Stimulated activated CD8-positive, alpha-beta memory T cell treated with anti-CD3 and anti-CD28 coated beads, Interleukin-12 subunit alpha, Interleukin-12 subunit beta, amount 100 ng/mL, for 24 hours (primary cell): Measurements from ENCODE around the gene PIK3AP1.
A peak's percentile ranks its signal among the peaks of the same experiment; 100 is the strongest.
"Not testable (repeated sequence)": the region's sequence is repeated elsewhere in the genome, so short reads cannot be mapped to it uniquely, and the experiment has no call there.

ENCODE experiments used
- DNase-seq: peaks from one replicate; pipeline ENCODE4 v3.0.0-alpha.2; 2020; ENCODE audit errors: extremely low read depth

PIK3AP1 gene, protein sequence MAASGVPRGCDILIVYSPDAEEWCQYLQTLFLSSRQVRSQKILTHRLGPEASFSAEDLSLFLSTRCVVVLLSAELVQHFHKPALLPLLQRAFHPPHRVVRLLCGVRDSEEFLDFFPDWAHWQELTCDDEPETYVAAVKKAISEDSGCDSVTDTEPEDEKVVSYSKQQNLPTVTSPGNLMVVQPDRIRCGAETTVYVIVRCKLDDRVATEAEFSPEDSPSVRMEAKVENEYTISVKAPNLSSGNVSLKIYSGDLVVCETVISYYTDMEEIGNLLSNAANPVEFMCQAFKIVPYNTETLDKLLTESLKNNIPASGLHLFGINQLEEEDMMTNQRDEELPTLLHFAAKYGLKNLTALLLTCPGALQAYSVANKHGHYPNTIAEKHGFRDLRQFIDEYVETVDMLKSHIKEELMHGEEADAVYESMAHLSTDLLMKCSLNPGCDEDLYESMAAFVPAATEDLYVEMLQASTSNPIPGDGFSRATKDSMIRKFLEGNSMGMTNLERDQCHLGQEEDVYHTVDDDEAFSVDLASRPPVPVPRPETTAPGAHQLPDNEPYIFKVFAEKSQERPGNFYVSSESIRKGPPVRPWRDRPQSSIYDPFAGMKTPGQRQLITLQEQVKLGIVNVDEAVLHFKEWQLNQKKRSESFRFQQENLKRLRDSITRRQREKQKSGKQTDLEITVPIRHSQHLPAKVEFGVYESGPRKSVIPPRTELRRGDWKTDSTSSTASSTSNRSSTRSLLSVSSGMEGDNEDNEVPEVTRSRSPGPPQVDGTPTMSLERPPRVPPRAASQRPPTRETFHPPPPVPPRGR

DNA sequence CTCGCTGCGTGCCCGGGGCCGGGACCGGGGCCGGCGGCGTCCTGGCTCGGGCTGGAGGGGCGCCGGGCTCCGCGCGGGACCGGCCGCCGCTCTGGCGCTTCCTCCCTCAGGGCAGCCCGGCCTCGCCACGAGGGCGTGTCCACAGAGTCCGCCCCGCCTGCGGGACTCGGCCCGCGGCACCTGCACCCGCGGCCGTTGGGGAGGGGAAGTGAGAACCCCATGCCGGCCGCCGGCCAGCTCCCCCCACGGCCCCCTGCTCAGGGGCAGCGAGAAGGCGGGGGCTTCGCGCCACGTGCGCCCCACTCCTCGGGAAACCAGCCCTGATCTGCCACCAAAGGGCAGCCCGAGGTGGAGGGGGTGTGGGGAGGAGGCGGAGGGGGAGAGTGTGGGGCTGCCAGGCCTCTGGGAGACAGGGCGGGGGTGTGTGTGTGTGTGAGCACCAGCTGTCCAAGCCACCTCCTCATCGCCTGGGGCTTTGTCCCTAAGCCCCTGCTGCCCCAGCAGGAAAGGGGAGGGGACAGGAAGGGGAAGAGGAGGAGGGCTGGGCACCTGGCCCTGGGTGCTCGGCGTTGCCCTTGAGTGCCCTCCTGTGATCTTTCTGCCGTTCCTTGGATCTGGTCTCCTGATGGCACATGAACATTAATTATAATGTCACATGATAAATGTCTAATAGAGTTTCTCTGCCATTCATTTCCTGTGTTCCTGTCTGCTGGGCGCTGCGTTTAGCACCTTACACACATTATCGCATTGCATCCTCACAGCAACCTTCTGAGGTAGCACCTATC, at the start of gene PIK3AP1:
TSS of gene PIK3AP1 (minus strand) at position 93 of the 785 bp plus-strand sequence. CDS start 120 bp downstream, outside the sequence.
- DNase-seq = no peak

DNA sequence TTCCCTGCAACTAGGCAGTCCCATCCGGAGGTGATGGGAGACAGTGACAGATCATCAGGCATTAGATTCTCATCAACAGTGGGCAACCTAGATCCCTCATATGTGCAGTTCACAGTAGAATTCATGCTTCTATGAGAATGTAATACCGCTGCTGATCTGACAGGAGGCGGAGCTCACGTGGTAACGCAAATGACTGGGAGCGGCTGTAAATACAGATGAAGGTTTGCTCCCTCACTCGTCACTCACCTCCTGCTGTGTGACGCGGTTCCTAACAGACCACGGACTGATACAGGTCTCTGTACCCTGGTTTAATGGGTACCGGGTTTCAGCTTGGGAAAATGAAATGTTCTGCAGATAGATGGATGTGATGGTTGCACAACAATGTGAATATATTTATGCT, 47.8 kb upstream of the PIK3AP1 start:
- no peak for DNase-seq

DNA sequence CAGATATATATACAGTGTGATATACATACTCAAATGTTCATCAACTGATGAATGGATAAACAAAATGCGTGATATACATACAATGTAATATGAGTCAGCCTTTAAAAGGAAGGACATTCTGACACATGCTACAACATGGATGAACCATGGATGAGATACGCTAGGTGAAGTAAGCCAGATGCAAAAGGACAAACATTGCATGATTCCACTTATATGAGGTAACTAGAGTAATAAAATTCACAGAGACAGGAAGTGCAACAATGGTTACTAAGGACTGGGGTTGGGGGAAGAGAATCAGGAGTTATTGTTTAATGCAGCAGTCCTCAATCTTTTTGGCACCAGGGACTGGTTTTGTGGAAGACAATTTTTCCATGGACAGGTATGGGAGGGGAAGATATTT, 47.3 kb upstream of the PIK3AP1 start:
- DNase-seq = no peak

DNA sequence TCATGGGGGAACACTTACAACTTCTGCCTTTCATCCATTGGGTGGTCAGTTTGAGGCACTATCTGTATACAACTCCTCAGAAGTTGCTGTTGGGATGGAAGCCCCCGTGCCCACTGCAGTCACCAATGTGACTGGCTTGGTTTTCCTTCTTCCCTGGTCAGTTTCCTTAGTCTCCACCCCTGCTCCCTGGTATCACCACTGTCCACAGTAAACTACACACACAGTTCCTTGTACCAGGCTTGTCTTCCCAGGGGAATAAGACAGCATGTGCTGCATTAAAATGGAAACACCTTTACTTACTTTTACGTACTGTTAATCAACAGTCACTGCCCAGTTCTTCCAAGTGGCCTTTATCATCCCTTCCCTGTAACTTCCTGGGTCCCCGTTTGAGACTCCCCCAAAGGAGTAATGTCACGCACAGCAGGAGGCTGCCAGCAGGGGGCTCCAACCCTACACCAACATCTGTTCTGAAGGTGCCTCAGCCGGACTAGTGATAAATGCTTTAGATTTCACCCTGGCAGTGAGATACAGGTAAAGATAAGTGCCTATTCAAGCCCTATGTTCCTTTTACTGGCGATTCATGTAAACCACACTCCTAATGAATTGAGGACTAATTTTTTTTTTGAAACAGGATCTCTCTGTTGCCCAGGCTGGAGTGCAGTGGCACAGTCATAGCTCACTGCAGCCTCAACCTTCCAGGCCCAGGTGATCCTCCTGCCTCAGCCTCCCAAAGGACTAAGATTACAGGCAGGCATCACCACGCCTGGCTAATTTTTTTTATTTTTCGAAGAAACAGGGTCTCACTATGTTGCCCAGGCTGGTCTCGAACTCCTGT, 45.3 kb upstream of the PIK3AP1 start:
- DNase-seq = peak; percentile 34

DNA sequence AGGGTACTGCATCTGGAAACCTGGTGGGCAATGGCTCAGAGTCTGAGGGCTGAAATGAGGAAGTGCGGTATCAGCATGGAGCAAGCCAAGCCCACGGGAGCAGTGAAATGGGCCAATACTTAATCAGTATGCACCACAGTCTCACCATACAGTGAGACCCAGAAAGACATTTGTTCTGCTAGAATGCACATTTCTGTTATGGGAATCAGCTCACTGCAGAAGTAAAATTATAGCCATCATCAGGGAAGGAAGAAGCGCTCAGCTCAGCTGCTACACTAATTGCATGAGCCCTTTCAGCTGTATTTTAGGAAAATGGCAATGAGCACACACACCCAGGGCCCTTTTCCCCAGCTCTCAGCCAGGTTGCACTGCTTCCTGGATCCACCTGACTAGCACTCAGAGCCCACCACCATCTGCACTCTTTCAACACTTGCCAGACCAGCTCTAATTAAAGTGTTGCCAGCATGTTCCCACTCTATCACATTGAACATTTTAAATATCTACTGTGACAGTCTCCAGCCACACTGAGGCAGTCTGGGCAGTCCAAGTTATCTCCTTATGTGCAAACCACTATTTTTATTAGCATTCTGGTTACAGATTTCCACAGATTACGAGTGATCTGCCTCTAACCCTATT, 44.2 kb upstream of the PIK3AP1 start:
- no peak for DNase-seq

DNA sequence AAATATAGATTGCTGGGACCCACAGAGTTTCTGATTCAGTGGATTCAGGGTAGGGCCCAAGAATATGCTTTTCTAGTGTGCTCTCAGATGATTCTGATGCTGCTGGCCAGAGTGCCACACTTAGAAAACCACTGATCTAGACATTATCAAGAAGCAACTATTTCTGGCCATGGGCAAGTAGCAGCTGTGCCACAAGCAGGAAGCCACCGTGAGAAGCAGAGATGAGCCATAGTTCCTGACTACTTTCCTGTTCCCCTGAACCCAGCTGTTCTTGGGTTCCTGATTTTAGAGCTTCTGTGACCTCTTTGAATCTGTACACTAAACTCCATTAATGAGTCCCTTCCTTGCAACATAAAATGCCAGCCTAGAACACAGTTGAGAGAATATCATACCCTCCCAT, 38.1 kb upstream of the PIK3AP1 start:
- DNase-seq = no peak

DNA sequence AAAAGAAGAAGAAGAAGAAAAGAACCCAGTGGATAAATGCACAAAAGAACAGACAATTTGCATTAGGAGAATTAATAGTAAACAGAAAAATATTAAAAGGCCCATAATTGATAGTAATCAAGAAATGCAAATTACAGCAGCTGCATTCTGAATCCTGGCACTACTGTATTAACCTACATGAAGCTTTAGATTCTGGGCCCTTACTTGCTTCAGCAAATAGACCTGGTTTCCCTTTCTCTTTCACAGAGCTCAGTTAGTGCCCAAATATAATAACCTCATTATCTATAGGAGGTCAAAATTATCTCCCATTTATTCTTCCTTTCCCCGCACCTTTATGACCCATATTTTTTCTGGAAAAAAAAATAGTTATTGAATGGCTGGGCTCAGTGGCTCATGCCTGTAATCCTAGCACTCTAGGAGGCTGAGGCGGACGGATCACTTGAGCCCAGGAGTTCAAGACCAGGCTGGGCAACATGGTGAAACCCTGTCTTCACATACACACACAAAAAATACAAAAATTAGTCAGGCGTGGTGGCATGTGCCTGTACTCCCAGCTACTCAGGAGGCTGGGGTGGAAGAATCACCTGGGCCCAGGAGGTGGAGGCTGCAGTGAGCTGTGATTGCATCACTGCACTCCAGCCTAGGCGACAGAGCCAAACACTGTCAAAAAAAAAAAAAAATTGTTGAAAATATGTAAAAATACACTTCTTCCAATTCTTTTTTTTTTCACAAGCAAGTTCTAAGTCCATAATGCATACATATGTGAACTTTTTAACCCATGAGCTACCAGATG, 36.0 kb upstream of the PIK3AP1 start:
- no peak for DNase-seq

DNA sequence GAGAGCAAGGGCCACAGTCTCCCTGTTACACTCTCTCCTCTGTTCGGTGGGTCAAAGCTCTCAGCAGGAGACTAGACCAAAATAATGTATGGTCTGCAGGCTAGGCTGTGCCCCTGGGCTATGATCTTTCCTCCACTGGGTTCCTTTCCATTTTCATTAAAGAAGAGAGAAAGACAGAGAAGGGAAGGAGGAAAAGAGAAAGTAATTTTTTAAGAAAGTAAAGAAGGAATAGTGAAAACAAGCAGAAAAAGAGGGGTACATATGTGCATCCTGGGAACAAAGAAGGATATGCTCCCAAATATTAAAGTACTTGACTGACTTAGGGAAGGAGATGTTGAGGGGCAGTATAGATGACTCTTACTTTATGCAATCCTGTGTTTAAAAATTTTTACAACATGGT, 33.6 kb upstream of the PIK3AP1 start:
- DNase-seq = no peak

DNA sequence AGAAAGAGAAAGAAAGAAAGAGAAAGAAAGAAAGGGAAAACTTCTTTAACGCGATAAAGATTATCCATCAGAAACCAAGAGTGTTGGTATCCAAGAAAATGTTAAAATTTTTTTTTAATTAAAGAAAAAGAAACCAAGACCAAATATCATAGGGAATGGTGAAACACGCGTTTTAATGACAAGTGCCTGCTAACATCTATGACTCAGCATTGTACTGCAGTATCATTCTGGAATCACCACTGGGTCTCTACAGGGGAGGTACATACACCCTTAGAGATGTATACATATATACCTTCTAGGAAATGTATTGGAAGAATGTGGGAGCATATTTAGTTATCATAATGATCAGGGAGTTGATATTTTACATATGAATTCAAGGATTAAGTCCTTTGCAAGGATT, 32.1 kb upstream of the PIK3AP1 start:
- DNase-seq = no peak

DNA sequence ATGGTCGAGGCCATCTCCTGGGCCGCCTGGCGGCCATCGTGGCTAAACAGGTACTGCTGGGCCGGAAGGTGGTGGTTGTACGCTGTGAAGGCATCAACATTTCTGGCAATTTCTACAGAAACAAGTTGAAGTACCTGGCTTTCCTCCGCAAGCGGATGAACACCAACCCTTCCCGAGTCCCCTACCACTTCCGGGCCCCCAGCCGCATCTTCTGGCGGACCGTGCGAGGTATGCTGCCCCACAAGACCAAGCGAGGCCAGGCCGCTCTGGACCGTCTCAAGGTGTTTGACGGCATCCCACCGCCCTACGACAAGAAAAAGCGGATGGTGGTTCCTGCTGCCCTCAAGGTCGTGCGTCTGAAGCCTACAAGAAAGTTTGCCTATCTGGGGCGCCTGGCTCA, 30.0 kb upstream of the PIK3AP1 start:
- not testable (repeated sequence) for DNase-seq

DNA sequence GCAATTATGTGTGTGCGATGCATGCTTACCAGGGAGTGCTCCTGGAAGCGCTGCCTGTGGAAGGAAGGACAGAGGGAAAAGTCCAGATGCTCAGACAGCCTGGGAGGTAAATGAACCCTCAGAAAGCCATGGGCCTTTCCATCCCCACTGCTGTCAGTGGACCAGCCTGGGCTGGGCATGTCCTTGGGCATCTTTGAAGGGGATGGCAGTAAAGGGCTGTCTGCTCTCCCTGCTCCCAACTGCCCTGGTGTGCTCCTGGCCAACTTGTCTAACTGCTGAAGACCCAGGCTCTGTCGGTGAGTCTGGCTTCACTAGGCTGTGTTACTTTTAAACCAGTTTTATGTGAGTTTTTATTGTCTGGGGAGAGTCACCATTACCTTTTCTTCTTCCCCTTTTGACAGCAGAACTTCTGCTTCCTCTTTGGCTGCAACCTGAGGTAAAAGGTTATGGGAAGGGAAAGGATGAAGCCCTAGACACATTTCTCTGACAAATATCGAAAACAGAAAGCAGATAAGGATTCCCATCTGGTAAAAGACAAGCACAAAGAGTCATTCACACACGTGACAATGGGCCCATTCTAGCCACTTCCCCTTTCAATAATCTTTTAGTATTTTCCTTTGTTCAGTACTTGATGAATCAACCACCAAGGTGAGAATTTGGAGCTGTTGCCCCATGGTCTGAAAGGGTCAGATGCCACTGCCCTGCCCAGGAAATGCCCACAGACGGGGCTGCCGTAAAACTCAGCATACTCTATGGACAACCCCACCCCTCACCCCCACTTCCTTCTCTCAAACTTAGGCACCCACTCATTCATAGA, 27.6 kb upstream of the PIK3AP1 start:
- no peak for DNase-seq

DNA sequence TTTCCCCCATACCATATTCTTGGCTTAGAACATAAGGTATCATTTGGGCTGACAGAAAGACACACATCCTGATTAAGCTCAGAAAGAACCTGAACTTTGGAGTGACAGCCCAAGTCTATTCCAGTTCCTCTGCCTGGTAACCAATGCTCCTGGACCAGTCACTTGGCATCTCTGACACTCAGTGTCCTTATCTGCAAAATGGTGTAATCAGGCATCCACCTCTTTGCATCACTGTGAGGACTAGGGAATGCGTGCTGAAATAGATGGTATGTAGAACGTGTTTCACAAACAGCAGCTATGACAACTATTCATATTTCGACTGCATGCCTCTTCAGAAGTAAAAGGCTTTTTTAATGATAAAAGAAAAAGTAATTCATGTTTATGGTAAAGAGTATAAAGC, 26.2 kb upstream of the PIK3AP1 start:
- DNase-seq = no peak

DNA sequence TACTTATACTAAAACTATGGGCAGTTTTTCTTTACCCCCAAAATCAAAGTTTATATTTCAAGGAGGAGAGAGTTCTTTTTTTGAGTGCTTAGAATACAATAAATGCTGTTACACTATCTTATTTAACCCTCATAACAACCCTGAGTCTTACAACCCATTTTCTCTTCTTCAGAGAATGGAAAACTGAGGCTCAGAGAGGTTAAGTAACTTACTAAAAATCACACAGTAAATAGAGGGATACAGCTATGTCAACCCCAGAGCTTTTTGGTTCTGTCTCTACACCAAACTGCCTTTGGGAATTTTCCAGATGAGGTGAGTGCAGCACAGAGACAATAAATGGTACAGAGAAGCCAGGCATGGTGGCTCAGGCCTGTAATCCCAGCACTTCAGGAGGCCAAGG, 25.6 kb upstream of the PIK3AP1 start:
- DNase-seq = no peak

DNA sequence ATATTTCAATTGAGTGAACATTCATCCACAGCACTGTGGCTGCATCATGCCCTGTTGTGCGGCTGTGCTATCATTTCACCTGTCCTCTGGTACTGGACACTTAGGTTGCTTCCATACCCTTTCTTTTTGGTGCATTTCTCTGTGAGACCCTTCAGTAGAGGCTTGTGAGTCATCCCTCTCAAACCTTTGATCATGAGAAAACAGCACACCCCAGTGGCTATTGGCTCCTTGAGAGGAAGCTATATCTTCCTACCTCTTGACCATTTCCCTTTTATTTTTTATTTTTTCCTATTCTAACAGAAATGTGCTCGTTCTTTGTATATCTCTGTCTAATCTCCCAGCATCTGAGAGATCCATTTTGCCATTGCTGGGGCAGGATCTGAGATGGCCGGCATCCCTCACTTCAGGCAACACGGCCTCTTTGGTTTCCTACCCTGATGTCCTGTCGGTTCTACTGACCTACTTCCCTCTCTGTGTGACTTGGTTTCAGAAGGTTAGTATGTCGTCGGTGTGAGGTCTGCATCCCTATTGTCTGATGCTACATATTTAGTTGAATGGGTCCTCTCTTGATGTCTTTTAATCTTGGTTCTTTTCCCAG, 23.8 kb upstream of the PIK3AP1 start:
- no peak for DNase-seq

DNA sequence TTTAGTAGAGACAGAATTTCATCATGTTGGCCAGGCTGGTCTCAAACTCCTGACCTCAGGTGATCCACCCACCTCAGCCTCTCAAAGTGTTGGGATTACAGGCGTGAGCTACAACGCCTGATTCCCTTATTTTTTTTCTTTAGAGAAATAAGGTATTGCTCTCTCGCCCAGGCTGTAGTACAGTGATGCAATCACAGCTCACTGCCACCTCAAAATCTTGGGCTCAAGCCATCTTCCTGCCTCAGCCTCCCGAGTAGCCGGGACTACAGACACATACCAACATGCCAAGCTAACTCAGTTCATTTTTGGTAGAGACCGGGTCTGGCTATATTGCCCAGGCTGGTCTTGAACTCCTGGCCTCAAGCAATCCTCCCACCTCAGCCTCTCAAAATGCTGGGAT, 21.2 kb upstream of the PIK3AP1 start:
- not testable (repeated sequence) for DNase-seq

DNA sequence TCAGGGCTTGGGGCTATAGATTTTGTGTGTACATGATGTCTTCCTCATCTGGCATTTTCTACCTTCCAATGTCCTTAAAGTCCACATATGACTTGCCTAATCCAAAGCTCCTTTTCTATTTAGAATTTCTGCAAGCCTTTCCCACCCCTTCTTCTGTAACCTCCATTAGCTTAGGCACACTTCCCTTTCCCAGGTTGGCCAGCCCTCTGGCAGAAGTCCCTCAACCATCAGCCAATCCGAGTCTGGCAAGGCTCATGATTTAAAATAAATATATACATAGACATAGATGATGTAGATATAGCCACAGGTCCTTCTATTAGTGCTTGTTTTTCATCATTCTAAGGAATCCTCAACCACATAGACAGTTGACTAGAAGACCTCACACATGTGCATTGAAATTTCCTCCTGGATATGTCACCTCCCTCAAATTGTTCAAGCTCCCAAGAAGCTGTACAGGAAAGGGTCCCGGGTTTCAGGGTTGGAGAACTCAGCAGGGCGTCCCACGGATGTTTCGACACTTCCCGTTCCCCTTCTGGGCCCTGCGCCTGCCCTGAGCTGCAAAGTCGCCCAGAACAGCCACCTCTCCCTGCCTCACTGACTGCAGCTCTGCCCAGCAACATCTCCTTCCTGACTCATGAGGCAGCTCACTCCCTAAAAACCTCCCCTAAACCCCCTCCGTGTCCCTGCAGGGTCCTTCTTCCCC, 20.4 kb upstream of the PIK3AP1 start:
- DNase-seq = no peak

DNA sequence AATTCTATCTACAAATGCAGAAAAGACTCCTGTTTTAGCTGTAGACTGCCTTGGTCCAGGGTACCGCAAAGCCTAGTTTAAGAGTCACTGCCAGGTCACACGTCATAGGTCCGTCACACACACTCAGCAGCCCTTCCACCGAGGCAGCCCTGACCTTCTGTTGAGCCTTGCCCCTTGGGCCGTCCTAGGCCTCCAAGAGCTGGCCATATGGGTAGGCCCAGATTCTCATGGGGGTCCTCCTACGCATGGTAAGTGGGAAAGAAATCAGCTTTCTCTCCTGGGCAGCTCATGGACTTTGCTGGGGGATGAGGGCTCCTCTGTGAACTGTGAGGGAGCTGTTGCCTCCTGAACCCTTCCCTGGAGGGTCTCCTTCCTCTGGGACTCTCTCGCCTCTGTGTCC, 19.8 kb upstream of the PIK3AP1 start:
- DNase-seq = no peak

DNA sequence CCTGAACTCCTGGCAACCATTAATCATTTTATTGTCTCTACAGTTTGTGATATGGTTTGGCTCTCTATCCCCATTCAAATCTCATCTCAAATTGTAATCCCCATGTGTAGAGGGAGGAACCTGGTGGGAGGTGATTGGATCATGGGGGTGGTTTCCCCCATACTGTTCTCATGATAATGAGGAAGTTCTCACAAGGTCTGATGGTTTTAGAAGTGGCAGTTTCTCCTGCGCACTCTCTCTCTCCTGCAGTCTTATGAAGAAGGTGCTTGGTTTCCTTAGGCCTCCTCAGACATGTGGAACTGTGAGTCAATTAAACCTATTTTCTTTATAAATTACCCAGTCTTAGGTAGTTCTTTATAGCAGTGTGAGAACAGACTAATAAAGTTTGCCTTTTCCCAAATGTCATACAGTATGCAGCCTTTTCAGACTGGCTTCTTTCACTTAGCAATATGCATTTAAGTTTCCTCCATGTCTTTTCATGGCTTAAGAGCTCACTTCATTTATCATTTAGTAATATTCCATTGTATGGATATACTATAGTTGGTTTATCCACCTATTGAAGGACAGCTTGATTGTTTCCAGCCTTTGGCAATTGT, 17.1 kb upstream of the PIK3AP1 start:
- not testable (repeated sequence) for DNase-seq
